Stimulated activated naive CD8-positive, alpha-beta T cell treated with anti-CD3 and anti-CD28 coated beads, Interleukin-15, Interleukin-2, amounts not matched to agents 100 U/mL and 50 U/mL, for 24 hours (primary cell): Measurements from ENCODE around the gene MEAK7.

ENCODE experiments used
- ATAC-seq: fragments of 150-1000 bp; cut with Tn5 transposase; one replicate; pipeline ENCODE4 v1.10.0; 2021
- DNase-seq: peaks from one replicate; pipeline ENCODE4 v3.0.0; 2021

MEAK7 gene

GRCh38 chr16:84504420-84505248 is at the start of gene MEAK7:
Gene MEAK7 (minus strand): TSS chr16:84504659. CDS start chr16:84498086, 6,573 bp downstream.
- DNase-seq (peak; percentile 99), ATAC-seq (peak; percentile 96)

- ATAC-seq: peak; percentile 21
- peak; percentile 47 for DNase-seq
Observed at GRCh38 chr16:84553873-84554399, 49.5 kb upstream of the MEAK7 start.

- no peak for DNase-seq
- no peak for ATAC-seq
Observed at GRCh38 chr16:84552135-84552534, 47.7 kb upstream of the MEAK7 start.

GRCh38 chr16:84550096-84550495 is 45.6 kb upstream of the MEAK7 start:
- no peak for DNase-seq
- ATAC-seq: no peak

GRCh38 chr16:84548971-84549844 is 44.7 kb upstream of the MEAK7 start:
- ATAC-seq (peak; percentile 68), DNase-seq (peak; percentile 62)

GRCh38 chr16:84548508-84548907 is 44.0 kb upstream of the MEAK7 start:
- ATAC-seq: no peak
- no peak for DNase-seq

- peak; percentile 56 for ATAC-seq
- DNase-seq: peak; percentile 63
Observed at GRCh38 chr16:84547546-84548061, 43.1 kb upstream of the MEAK7 start.

GRCh38 chr16:84546669-84547545 is 42.4 kb upstream of the MEAK7 start:
- DNase-seq: no peak
- no peak for ATAC-seq

- ATAC-seq: no peak
Observed at GRCh38 chr16:84545114-84545737, 40.8 kb upstream of the MEAK7 start.

GRCh38 chr16:84544031-84544773 is 39.7 kb upstream of the MEAK7 start:
- DNase-seq (peak; percentile 71), ATAC-seq (peak; percentile 53)

More at GRCh38 chr16:84545114-84545737, 40.8 kb upstream of the MEAK7 start:
- DNase-seq: no peak

GRCh38 chr16:84543253-84543652 is 38.8 kb upstream of the MEAK7 start:
- DNase-seq (no peak), ATAC-seq (no peak)

- ATAC-seq (no peak), DNase-seq (no peak)
Observed at GRCh38 chr16:84541999-84542817, 37.7 kb upstream of the MEAK7 start.

- ATAC-seq (no peak), DNase-seq (no peak)
Observed at GRCh38 chr16:84540194-84540593, 35.7 kb upstream of the MEAK7 start.

- ATAC-seq: no peak
- no peak for DNase-seq
Observed at GRCh38 chr16:84538222-84538840, 33.9 kb upstream of the MEAK7 start.

- DNase-seq (no peak), ATAC-seq (no peak)
Observed at GRCh38 chr16:84537491-84538151, 33.2 kb upstream of the MEAK7 start.

GRCh38 chr16:84535851-84536250 is 31.4 kb upstream of the MEAK7 start:
- ATAC-seq (no peak), DNase-seq (no peak)

- DNase-seq (no peak), ATAC-seq (no peak)
Observed at GRCh38 chr16:84535408-84535807, 30.9 kb upstream of the MEAK7 start.

GRCh38 chr16:84534815-84535214 is 30.4 kb upstream of the MEAK7 start:
- ATAC-seq (no peak), DNase-seq (no peak)
